ENCODE measurements around the gene ACOT11.
"Not testable (repeated sequence)": the region's sequence is repeated elsewhere in the genome, so short reads cannot be mapped to it uniquely, and the experiment has no call there.

The ACOT11 gene

GRCh38 chr1:54547601-54548388 is at the start of gene ACOT11:
ACOT11 (plus strand) TSS chr1:54548228; CDS start chr1:54548310, 82 bp downstream.
- DNase-seq (ENCODE audit: low read depth in 2 of 2, low spot score in 1 of 2): no peak

GRCh38 chr1:54498383-54499096 is 49.5 kb upstream of the ACOT11 start:
- no peak for DNase-seq (ENCODE audit: low read depth in 2 of 2, low spot score in 1 of 2)

GRCh38 chr1:54499097-54499359 is 49.0 kb upstream of the ACOT11 start:
- no peak for DNase-seq (ENCODE audit: low read depth in 2 of 2, low spot score in 1 of 2)

GRCh38 chr1:54499360-54500106 is 48.5 kb upstream of the ACOT11 start:
- DNase-seq (ENCODE audit: low read depth in 2 of 2, low spot score in 1 of 2): no peak

- DNase-seq (ENCODE audit: low read depth in 2 of 2, low spot score in 1 of 2): no peak
Measured at GRCh38 chr1:54500107-54500431, 48.0 kb upstream of the ACOT11 start.

GRCh38 chr1:54501849-54502248 is 46.2 kb upstream of the ACOT11 start:
- DNase-seq (ENCODE audit: low read depth in 2 of 2, low spot score in 1 of 2): no peak

- DNase-seq (ENCODE audit: low read depth in 2 of 2, low spot score in 1 of 2): no peak
Measured at GRCh38 chr1:54502342-54502741, 45.7 kb upstream of the ACOT11 start.

GRCh38 chr1:54506594-54506993 is 41.4 kb upstream of the ACOT11 start:
- DNase-seq (ENCODE audit: low read depth in 2 of 2, low spot score in 1 of 2): no peak

GRCh38 chr1:54507033-54507870 is 40.8 kb upstream of the ACOT11 start:
- no peak for DNase-seq (ENCODE audit: low read depth in 2 of 2, low spot score in 1 of 2)

GRCh38 chr1:54510715-54511270 is 37.2 kb upstream of the ACOT11 start:
- no peak for DNase-seq (ENCODE audit: low read depth in 2 of 2, low spot score in 1 of 2)

GRCh38 chr1:54513921-54514580 is 34.0 kb upstream of the ACOT11 start:
- not testable (repeated sequence) for DNase-seq (ENCODE audit: low read depth in 2 of 2, low spot score in 1 of 2)

- DNase-seq (ENCODE audit: low read depth in 2 of 2, low spot score in 1 of 2): no peak
Measured at GRCh38 chr1:54516249-54516920, 31.6 kb upstream of the ACOT11 start.

GRCh38 chr1:54517496-54517895 is 30.5 kb upstream of the ACOT11 start:
- no peak for DNase-seq (ENCODE audit: low read depth in 2 of 2, low spot score in 1 of 2)

GRCh38 chr1:54518489-54518888 is 29.5 kb upstream of the ACOT11 start:
- DNase-seq (ENCODE audit: low read depth in 2 of 2, low spot score in 1 of 2): no peak

- DNase-seq (ENCODE audit: low read depth in 2 of 2, low spot score in 1 of 2): no peak
Measured at GRCh38 chr1:54519709-54520108, 28.3 kb upstream of the ACOT11 start.

- no peak for DNase-seq (ENCODE audit: low read depth in 2 of 2, low spot score in 1 of 2)
Measured at GRCh38 chr1:54520631-54521321, 27.3 kb upstream of the ACOT11 start.

- DNase-seq (ENCODE audit: low read depth in 2 of 2, low spot score in 1 of 2): not testable (repeated sequence)
Measured at GRCh38 chr1:54526565-54526964, 21.5 kb upstream of the ACOT11 start.

GRCh38 chr1:54528613-54529012 is 19.4 kb upstream of the ACOT11 start:
- DNase-seq (ENCODE audit: low read depth in 2 of 2, low spot score in 1 of 2): no peak

GRCh38 chr1:54532033-54532432 is 16.0 kb upstream of the ACOT11 start:
- no peak for DNase-seq (ENCODE audit: low read depth in 2 of 2, low spot score in 1 of 2)

All from stimulated activated CD8-positive, alpha-beta memory T cell treated with anti-CD3 and anti-CD28 coated beads, Interleukin-4, amount 100 ng/mL, for 4 hours (primary cell).